MCF 10A (cell line): ENCODE measurements around the gene DCLK1. TPM values are rescaled to one million over a fixed set of nuclear protein-coding genes. Genes with fewer than 3 reads are reported as not detected.
A peak's percentile ranks its signal among the peaks of the same experiment; 100 is the strongest.

Source experiments
- BruUV-seq: library from RNA; stranded (reverse); fragments of 400-500 nt; replicated peaks from 2 replicates; lab custom pipeline; 2021; lab: Mats Ljungman, UMichigan
- CTCF ChIA-PET: fragments of 300-600 bp; sonication (Branson Sonifier 250); formaldehyde crosslinking; extraction: SDS; loops from one replicate; lab custom pipeline; 2021; ENCODE audit warnings: antibody characterized with exemption, inconsistent platforms; lab: Yijun Ruan, JAX
- POLR2A ChIA-PET: fragments of 300-600, 350-650 bp; sonication (Branson Sonifier 250); formaldehyde crosslinking; extraction: SDS; loops from one replicate; lab custom pipeline; 2020; ENCODE audit warnings: antibody characterized with exemption, inconsistent platforms; lab: Yijun Ruan, JAX
- DNase-seq: peaks from one replicate; pipeline ENCODE4 v3.0.0-alpha.2; 2018; ENCODE audit not compliant: unreplicated experiment
- H3K27ac Mint-ChIP-seq: one replicate; pipeline ENCODE4 v1.8.0; 2022; ENCODE audit warnings: mild to moderate bottlenecking, low read depth, mixed read lengths; ENCODE audit not compliant: unreplicated experiment
- H3K27me3 Mint-ChIP-seq: one replicate; pipeline ENCODE4 v1.8.0; 2022; ENCODE audit warnings: mixed read lengths; ENCODE audit not compliant: insufficient read depth, unreplicated experiment
- H3K36me3 Mint-ChIP-seq: one replicate; pipeline ENCODE4 v1.8.0; 2022; ENCODE audit warnings: mild to moderate bottlenecking, moderate library complexity, mixed read lengths; ENCODE audit not compliant: insufficient read depth, unreplicated experiment
- H3K4me1 Mint-ChIP-seq: one replicate; pipeline ENCODE4 v1.8.0; 2022; ENCODE audit warnings: mixed read lengths; ENCODE audit not compliant: insufficient read depth, unreplicated experiment
- H3K4me3 Mint-ChIP-seq: one replicate; pipeline ENCODE4 v1.8.0; 2022; ENCODE audit warnings: mild to moderate bottlenecking, moderate library complexity, mixed read lengths; ENCODE audit not compliant: unreplicated experiment
- H3K9me3 Mint-ChIP-seq: one replicate; pipeline ENCODE4 v1.8.0; 2022; ENCODE audit warnings: mixed read lengths; ENCODE audit not compliant: unreplicated experiment
- CTCF ChIP-seq: fragments of 200-600 bp; IDR thresholded peaks from one replicate; pipeline ENCODE4 v1.8.0; 2022; ENCODE audit warnings: antibody characterized with exemption, mild to moderate bottlenecking; ENCODE audit not compliant: unreplicated experiment
- intact Hi-C: fragments of 100-400 bp; cut with micrococcal nuclease; formaldehyde crosslinking; loops from 2 replicates; pipeline ENCODE4 v1.14.1; 2022
- total RNA-seq: library from RNA; stranded (reverse); gene quantifications from 2 replicates; pipeline ENCODE4 v1.2.3, GENCODE V29; 2022

DCLK1 gene
- total RNA-seq, 1 experiment from 2014 or later, result 0.44 TPM

GRCh38 chr13:35781036-35782000 lies 349.9 kb downstream of the DCLK1 start:
- no TSS peak for BruUV-seq
- DNase-seq, result no peak
- H3K9me3 Mint-ChIP-seq, result no peaks in the 10 kb centered on the region
- no peaks in the 10 kb centered on the region for H3K36me3 Mint-ChIP-seq
- no peak for TF ChIP-seq CTCF
- intact Hi-C loops, result no loop called here
- no peaks in the 10 kb centered on the region for H3K4me1 Mint-ChIP-seq
- H3K27ac Mint-ChIP-seq, result no peak overlapping the region
- H3K27me3 Mint-ChIP-seq, result peaks cover 24% of the 10 kb centered on the region
- no peak overlapping the region for H3K4me3 Mint-ChIP-seq
- ChIA-PET CTCF (interaction anchor here (0.6 to 1.5 kb wide), 4 partner anchors 8 to 583 kb away, joined by 3 to 9 read pairs (median 6); no protein-coding TSS in a partner anchor), POLR2A (interaction anchor here (0.6 kb wide), 1 partner anchor 9 kb away, joined by 3 read pairs; no protein-coding TSS in a partner anchor)

DNA sequence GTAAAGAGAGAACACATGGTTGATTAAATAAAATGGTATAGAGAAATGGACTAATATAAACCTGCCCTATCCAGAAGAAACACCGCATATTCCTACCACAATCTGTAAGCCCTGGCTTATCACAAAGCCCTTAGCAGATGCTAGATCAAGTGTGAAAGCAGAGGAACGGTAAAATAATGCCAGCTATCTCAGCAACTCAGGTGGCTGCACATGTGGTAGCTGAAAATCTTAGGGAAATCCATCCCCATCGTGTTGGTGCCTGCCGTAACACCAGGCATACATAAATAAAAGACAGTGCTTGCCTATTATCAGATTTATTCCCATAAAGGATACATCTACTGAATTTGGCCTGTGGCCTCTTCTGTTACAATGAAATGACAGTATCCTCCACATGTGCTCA lies 350.6 kb downstream of the DCLK1 start:
- DNase-seq, result no peak
- Mint-ChIP-seq H3K27ac (no peak overlapping the region), H3K27me3 (peaks cover 24% of the 10 kb centered on the region), H3K4me1 (no peaks in the 10 kb centered on the region), H3K4me3 (no peak overlapping the region), H3K9me3 (no peaks in the 10 kb centered on the region), H3K36me3 (no peaks in the 10 kb centered on the region)
- intact Hi-C loops, result no loop called here
- POLR2A ChIA-PET, result interaction anchor here (0.6 kb wide), 1 partner anchor 9 kb away, joined by 3 read pairs; no protein-coding TSS in a partner anchor
- CTCF ChIA-PET, result interaction anchor here (1.0 to 1.5 kb wide), 2 partner anchors 8 to 132 kb away, joined by 3 to 9 read pairs; no protein-coding TSS in a partner anchor
- no TSS peak for BruUV-seq
- no peak for TF ChIP-seq CTCF

DNA sequence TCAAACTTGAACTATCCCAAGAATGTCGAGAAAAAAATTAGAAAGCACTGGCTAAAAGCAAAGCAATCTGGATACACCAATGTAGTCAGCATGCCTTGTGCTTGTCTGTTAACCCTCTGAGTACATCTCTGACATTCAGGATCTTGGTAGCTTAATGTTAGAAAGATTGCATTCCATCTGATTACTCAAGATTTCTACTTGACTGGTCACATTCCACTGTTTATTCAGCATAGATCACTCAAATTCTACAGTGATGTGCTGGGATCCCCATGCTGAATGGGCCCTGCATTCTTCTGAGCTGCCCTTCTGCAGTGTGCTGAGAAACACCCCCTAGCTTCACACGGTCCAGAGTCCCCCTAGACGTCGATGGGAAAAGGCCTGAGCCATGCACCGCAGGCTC lies 359.3 kb downstream of the DCLK1 start:
- peaks cover 5% of the 10 kb centered on the region for H3K27me3 Mint-ChIP-seq
- intact Hi-C loops, result no loop called here
- no peak overlapping the region for H3K27ac Mint-ChIP-seq
- no peaks in the 10 kb centered on the region for H3K36me3 Mint-ChIP-seq
- H3K9me3 Mint-ChIP-seq, result no peaks in the 10 kb centered on the region
- no peak overlapping the region for H3K4me3 Mint-ChIP-seq
- ChIA-PET CTCF (interaction anchor here (1.1 kb wide), 1 partner anchor 18 kb away, joined by 3 read pairs; no protein-coding TSS in a partner anchor), POLR2A (interaction anchor here (0.6 kb wide), 1 partner anchor 9 kb away, joined by 3 read pairs; no protein-coding TSS in a partner anchor)
- DNase-seq, result peak; percentile 13
- peaks cover 5% of the 10 kb centered on the region for H3K4me1 Mint-ChIP-seq
- TF ChIP-seq CTCF, result no peak
- no TSS peak for BruUV-seq

DNA sequence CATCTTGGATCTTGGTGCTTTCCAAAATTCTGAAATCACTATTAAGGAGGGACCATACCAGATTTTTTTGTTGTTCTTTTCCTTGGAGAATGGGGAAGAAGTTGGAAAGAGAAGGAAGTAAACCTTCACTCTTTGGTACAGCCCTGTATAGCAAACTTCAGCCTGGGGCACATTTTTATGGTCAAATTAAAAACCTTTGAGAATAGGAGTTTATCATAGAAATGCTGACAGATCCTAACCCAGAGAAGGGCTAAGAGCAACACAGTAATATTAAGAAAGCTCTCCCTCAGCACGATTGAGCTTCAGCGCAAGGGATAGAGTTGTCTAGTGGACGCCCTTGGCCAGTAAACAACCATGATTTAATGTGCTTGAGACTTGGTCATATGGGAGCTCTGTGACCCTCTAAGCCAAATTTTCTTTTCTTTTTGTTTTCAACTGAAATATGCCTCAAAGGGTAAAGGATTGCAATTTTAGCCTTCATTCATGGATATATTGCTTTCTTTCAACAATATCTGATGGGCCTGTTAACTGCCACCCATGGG lies 360.4 kb downstream of the DCLK1 start:
- no peak for DNase-seq
- no peak for TF ChIP-seq CTCF
- no TSS peak for BruUV-seq
- ChIA-PET POLR2A (no interaction called here), CTCF (no interaction called here)
- Mint-ChIP-seq H3K27ac (no peak overlapping the region), H3K4me3 (no peak overlapping the region), H3K27me3 (no peaks in the 10 kb centered on the region), H3K4me1 (peaks cover 5% of the 10 kb centered on the region), H3K36me3 (no peaks in the 10 kb centered on the region), H3K9me3 (no peaks in the 10 kb centered on the region)
- intact Hi-C loops, result no loop called here
